ENCODE results near the gene RORC.
"Not testable (repeated sequence)": the region's sequence is repeated elsewhere in the genome, so short reads cannot be mapped to it uniquely, and the experiment has no call there.

The RORC gene

DNA sequence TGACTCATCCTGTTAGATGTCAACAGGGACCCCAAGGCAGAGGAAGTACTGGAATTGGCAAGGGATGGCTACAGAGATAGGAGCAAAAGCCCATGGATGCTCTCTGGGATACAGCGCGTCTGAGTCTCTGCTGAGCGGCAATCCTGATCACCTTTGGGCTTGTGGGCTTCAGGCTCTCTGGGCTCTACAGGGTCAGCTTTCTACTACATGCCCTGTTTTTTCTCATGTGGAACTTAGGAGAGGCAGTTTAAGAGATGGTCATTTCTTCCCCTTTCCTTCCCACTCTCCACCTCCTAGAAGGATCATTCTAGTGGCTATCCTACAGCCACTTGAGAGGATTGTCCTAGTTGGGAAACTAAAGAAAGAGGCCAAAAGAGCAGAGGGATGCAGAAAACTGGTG lies 27.7 kb downstream of the RORC start:
- DNase-seq, result no peak

DNA sequence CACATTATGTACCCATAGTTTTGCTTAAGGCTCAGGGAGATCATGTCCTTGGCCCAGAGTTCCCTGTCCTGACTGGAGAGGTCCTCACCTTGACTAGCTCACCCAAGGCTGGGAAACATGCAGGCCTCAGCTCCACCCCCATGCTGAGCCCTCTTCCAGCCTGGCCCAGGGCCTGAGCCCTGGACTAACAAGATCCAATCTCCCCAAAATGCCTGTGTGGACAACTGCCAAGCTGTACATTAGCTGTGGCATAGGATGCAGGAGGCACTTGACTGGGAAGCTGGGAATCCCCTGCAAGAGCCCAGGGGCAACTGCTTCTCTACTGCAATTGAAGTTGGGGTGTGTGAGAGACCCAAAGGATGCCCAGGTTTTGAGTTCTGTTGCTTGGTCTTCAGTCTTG lies 28.4 kb downstream of the RORC start:
- no peak for DNase-seq

DNA sequence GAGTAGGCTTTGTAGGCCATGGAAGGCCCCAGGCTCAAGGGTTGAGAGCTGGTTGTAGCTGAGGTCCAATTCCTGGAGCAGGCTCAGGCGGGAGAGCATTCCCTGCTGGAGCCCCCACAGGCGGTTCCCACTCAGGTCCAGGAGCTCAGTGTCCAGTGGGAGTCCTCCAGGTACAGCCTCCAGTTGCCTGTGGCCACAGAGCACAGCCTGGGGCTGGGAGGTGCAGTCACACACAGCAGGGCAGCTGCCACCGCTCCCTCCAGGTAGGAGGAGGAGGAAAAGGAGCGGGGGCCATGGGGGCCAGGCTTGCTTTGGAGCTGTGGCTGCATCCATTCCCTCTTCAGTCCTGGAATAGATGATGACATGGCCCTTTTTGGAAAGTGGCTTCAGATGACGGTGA lies 29.2 kb downstream of the RORC start:
- no peak for DNase-seq

GRCh38 chr1:151801846-151802245 lies 29.8 kb downstream of the RORC start:
- DNase-seq, result no peak

DNA sequence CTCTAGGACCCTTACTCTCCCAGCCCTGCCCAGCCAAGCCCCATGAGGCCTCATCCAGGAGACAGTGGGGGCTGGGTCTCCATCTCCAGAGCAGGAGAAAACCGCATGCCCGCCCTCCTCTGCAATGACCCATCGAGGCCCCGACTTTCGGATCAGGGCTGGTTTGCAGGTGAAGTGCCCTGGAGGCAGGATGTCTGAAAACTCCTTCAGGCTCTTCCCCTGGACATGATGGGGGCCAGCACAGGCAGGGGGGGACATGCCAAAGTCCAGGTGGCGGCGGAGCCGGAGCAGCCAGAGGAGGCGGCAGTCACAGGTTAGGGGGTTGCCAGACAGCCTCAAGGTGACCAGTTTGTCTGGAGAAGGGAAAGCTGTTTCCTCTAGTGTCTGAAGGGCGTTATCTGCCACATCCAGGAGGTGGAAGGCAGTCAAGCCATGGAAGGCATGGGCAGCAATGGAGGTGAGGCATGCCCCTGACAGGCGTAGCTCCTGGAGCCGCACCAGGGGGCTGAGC lies 30.2 kb downstream of the RORC start:
- DNase-seq, result no peak

GRCh38 chr1:151800830-151801229 lies 30.8 kb downstream of the RORC start:
- DNase-seq, result no peak

DNA sequence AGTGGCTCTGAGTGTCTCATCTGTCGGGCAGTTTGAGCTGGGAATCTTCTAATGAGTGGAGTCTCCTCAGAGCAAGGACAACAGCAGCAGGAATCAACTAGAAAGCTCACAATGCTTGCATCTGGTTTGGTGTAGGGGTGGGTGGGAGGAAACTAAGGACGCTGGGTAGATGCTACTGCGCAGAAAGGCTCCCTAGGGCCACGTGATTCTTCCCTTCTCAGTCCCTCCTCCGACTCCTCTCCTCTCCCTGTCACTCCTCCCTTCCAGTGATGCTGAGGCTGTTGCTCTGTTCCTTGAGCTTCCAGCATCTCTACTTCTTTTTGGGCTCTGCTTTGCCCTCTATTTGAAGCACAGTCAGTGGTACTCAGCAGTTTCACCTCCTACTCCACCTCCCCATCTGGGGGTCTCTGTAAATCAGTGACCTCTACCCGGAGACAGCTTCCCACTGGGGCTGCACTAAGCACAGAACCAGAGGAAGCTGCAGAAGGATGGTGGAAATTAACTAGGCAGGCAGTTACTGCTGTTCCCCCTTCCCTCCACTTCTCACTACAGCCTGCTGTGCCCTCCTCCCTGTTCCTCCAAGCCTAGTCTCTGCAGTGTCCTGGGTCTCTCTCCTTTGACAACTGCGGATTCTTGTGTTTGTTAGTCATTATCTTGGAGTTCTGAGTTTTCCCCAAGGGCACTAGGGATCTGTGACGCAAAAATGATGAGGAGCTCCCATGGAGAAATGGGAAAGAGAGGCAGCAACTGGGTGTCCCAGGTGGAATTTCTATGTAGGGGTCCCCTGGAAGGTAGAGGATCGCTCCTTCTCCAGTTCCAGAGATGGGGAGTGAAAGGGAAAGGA lies 32.2 kb downstream of the RORC start:
- DNase-seq, result no peak

DNA sequence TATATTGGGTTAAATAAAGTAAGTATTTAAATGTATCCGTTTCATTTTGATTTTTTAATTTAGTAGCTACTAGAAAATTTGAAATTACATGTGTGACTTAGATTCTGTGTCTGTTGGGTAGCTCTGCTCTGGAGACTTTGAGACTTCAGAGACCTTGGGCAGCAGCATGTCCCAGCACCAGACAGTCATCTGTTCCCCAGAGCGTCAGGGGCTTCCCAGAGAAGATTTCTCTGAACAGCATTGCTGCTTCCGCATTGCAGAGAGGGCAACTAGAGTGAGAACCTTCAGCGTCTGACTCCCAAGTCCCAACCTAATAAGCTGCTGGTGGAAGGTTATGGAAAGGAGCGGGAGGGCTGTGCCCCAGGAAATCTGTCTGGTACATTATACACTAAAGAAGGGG lies 33.0 kb downstream of the RORC start:
- no peak for DNase-seq

GRCh38 chr1:151790940-151791651 lies 40.5 kb downstream of the RORC start:
- no peak for DNase-seq

- DNase-seq, result peak; percentile 92 to 97 (median 96)
These were observed 41.3 kb downstream of the RORC start, which contains the start of gene TDRKH for GRCh38 chr1:151790071-151790939. Gene TDRKH, minus strand, starts transcription at chr1:151790500. Its CDS starts 7,478 bp downstream, at chr1:151783022.

- DNase-seq, result no peak
These were observed 43.9 kb downstream of the RORC start for GRCh38 chr1:151787689-151788088.

GRCh38 chr1:151783796-151784195 lies 47.8 kb downstream of the RORC start:
- DNase-seq, result no peak

GRCh38 chr1:151782741-151783140 lies 48.9 kb downstream of the RORC start:
- no peak for DNase-seq

DNA sequence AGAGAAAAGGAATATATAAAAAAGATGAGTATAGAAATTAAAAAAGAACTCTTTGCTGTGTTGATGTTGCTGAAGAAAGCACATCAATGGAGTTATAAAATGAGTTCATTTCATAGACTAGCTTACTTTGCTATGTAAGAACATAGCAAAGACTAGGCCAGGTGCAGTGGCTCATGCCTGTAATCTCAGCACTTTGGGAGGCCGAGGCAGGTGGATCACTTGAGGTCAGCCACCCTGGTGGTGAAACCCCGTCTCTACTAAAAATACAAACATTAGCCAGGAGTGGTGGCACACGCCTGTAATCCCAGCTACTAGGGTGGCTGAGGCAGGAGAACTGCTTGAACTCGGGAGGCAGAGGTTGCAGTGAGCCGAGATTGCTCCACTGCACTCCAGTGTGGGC lies 49.6 kb downstream of the RORC start:
- DNase-seq, result not testable (repeated sequence)

- DNase-seq, result not testable (repeated sequence)
These were observed 50.9 kb downstream of the RORC start for GRCh38 chr1:151780736-151781135.

GRCh38 chr1:151779852-151780251 lies 51.8 kb downstream of the RORC start:
- DNase-seq, result no peak

DNA sequence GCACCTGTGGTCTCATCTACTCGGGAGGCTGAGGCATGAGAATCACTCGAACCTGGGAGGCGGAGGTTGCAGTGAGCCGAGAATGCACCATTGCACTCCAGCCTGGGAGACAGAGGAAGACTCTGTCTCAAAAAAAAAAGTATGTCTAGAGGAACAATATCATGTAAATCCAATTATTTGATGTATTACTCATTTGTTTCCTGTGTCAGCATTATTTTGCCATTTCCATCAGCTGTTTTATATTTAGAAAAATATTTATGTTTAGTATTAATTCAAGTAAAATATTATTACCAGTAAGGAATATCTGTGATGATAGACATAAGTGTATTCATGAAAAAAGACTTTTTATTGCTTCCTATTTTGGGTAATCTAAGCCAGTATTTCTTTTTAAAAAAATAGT lies 54.3 kb downstream of the RORC start:
- DNase-seq, result no peak

- no peak for DNase-seq
These were observed 54.9 kb downstream of the RORC start for GRCh38 chr1:151776665-151777062.

- DNase-seq, result no peak
These were observed 55.5 kb downstream of the RORC start for GRCh38 chr1:151775894-151776664.

- no peak for DNase-seq
These were observed 57.2 kb downstream of the RORC start for GRCh38 chr1:151774256-151774922.

DNA sequence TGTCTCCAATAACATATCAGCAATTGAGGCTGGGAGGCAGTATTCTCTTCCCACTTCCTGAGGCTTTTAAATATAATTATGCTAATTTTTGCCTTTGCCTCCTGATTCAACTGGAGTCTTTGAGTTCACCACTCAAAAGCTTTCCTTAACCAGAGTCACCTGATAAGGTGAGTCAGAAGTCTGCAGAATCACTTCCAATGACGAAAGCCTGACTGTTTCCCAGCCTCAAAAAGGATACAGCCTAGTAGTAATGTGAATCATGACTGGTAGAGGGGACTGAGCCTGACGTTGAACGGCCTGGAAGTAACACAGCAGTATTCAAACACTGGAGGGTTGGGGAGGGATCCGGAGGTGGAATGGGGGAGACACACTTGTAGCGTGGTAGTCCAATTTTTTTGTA lies 57.9 kb downstream of the RORC start:
- DNase-seq, result no peak

- not testable (repeated sequence) for DNase-seq
These were observed 62.3 kb downstream of the RORC start for GRCh38 chr1:151769270-151769669.
